ENCODE measurements around the gene THOC1. TPM values are rescaled to one million over a fixed set of nuclear protein-coding genes. Genes with fewer than 3 reads are reported as not detected.

Gene THOC1
- total and polyA plus RNA-seq, 2 of the 8 experiments (the other 6 are each of a cell fraction or from before 2014, with no cell fraction given) = 19.1 to 66.4 TPM

DNA sequence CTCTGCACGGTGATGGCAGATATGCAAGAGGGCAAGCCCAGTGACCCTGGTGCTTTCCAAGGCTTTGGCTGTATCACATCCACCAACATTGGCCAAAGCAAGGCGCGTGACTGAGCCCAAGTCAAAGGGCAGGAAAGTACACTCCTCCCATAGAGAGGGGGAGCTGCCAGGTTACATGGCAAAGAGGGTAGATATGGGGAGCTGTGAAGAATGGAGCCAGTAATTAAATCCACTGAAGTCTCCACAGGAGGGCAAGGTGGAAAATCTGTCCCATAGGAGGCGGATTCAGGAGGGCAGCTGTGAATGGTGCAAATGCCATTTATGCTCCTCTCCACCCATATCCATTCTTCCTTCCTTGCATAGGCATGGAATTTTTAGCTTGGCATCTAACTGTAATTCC, 44.6 kb upstream of the THOC1 start:
- Histone ChIP-seq H3K23me2 (ENCODE audit: low read depth, low read length) (peaks cover 1% of the 10 kb centered on the region; the same call in 1 of the 2 replicates), H3K27ac (ENCODE audit: low read depth, low read length) (no peak overlapping the region), H3K4ac (replicated peaks; ENCODE audit: insufficient read length, low read depth, low read length) (no peak overlapping the region), H3K9ac (replicated peaks in 1 of 4; ENCODE audit: extremely low read depth in 1 of 4, low read depth in 3 of 4, low read length in 3 of 4) (no peak overlapping the region), H3K14ac (ENCODE audit: insufficient read length) (no peak overlapping the region), H3K27me3 (replicated peaks in 1 of 4; ENCODE audit: control insufficient read depth in 3 of 4, extremely low read depth in 1 of 4, insufficient read depth in 3 of 4, low read length in 3 of 4) (no peaks in the 10 kb centered on the region), H3K36me3 (ENCODE audit: control insufficient read depth in 2 of 4, insufficient read depth in 4 of 4, low read length in 3 of 4) (no peaks in the 10 kb centered on the region), H2AK5ac (ENCODE audit: low read depth, low read length) (no peak overlapping the region), H2AFZ (ENCODE audit: low read length) (no peak overlapping the region), H2BK5ac (ENCODE audit: low read depth, low read length) (no peak overlapping the region), H3K56ac (replicated peaks; ENCODE audit: insufficient read length, low read depth, low read length) (no peak overlapping the region), H3K79me2 (ENCODE audit: control insufficient read depth in 1 of 2, insufficient read depth in 2 of 2, low read length in 2 of 2) (no peaks in the 10 kb centered on the region), H2BK120ac (replicated peaks; ENCODE audit: low read depth, low read length) (no peak overlapping the region), H2BK12ac (ENCODE audit: low read depth, low read length) (no peak overlapping the region), H3K4me1 (replicated peaks in 1 of 4; ENCODE audit: control insufficient read depth in 3 of 4, insufficient read depth in 4 of 4, low read length in 3 of 4) (peaks cover 0 to 2% (median 0%) of the 10 kb centered on the region in 4 experiments; a peak in 1 of 7 replicates), H3K4me2 (ENCODE audit: insufficient read depth in 1 of 2, low read depth in 2 of 2, low read length in 2 of 2) (no peak overlapping the region), H3K18ac (ENCODE audit: extremely low read depth, low read length) (no peak overlapping the region), H3K4me3 (ENCODE audit: extremely low read depth in 1 of 4, insufficient read depth in 2 of 4, low read depth in 3 of 4, low read length in 4 of 4) (no peak overlapping the region), H3K23ac (ENCODE audit: insufficient read length) (no peak overlapping the region), H4K8ac (ENCODE audit: extremely low read depth, insufficient read depth, low read length) (no peak overlapping the region), H4K20me1 (replicated peaks in 1 of 2; ENCODE audit: control insufficient read depth in 1 of 2, insufficient read depth in 2 of 2, low read length in 2 of 2) (no peaks in the 10 kb centered on the region), H4K91ac (replicated peaks; ENCODE audit: insufficient read length, low read length) (no peak overlapping the region), H2BK20ac (ENCODE audit: low read length) (no peak overlapping the region), H3K79me1 (ENCODE audit: low read depth, low read length) (no peaks in the 10 kb centered on the region), H4K5ac (ENCODE audit: insufficient read length, low read depth, low read length) (no peak overlapping the region), H2BK15ac (ENCODE audit: low read length) (no peak overlapping the region), H3K9me3 (ENCODE audit: insufficient read depth in 2 of 2, low read depth in 1 of 2, low read length in 1 of 2) (no peaks in the 10 kb centered on the region)
- no peak for DNase-seq (ENCODE audit: low read depth in 1 of 2, low spot score in 2 of 2)
- ChIA-PET POLR2A (ENCODE audit: partially characterized antibody) (no interaction called here), CTCF (ENCODE audit: partially characterized antibody) (interaction anchor here (0.6 to 2.3 kb wide), 5 partner anchors 9 to 171 kb away, joined by 3 to 5 read pairs (median 3); no protein-coding TSS in a partner anchor)
- no peak for FAIRE-seq
- TF ChIP-seq POLR2AphosphoS5 (IDR thresholded peaks at IDR 0.05; ENCODE audit: low read depth, low read length) (no peak), SP4 (IDR thresholded peaks at IDR 0.05; ENCODE audit: low read length) (no peak), TBP (IDR thresholded peaks at IDR 0.05; ENCODE audit: low read depth, low read length) (no peak), YY1 (IDR thresholded peaks at IDR 0.05; ENCODE audit: low read depth, low read length) (no peak), FOSL1 (IDR thresholded peaks at IDR 0.05; ENCODE audit: insufficient read depth, low read depth, low read length) (no peak), TAF7 (optimal IDR thresholded peaks at IDR 0.05; ENCODE audit: borderline replicate concordance, low read depth, low read length) (no peak), CHD1 (IDR thresholded peaks at IDR 0.05; ENCODE audit: low read depth, low read length) (no peak), CTBP2 (IDR thresholded peaks at IDR 0.05; ENCODE audit: borderline replicate concordance, insufficient read depth, insufficient read length, low read length) (no peak), CBX8 (IDR thresholded peaks at IDR 0.05; ENCODE audit: borderline replicate concordance, low read depth, low read length) (no peak), JUND (IDR thresholded peaks at IDR 0.05; ENCODE audit: low read length) (no peak), HDAC6 (IDR thresholded peaks at IDR 0.05; ENCODE audit: low read depth, low read length) (no peak), EGR1 (IDR thresholded peaks at IDR 0.05; ENCODE audit: borderline replicate concordance, low read depth, low read length) (no peak)
- TF ChIP-seq, protein P1, sequence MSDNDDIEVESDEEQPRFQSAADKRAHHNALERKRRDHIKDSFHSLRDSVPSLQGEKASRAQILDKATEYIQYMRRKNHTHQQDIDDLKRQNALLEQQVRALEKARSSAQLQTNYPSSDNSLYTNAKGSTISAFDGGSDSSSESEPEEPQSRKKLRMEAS (IDR thresholded peaks at IDR 0.05) = no peak
- TF ChIP-seq, protein P2, sequence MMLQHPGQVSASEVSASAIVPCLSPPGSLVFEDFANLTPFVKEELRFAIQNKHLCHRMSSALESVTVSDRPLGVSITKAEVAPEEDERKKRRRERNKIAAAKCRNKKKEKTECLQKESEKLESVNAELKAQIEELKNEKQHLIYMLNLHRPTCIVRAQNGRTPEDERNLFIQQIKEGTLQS (IDR thresholded peaks at IDR 0.05; ENCODE audit: insufficient read depth, low read depth, low read length) = no peak
- WGBS, 2 experiments (ENCODE audit: extremely low coverage in 1 of 2, insufficient coverage in 1 of 2, insufficient read length in 1 of 2, insufficient replicate concordance in 2 of 2, low coverage in 1 of 2, low lambda C conversion rate in 2 of 2, missing lambda C conversion rate in 1 of 2) = 66% methylated on average over 4 of the region's 4 CpGs; no CpG with 5 or more reads in 1 of the 2 experiments

Data from H1 (cell line).